Activated naive CD8-positive, alpha-beta T cell treated with anti-CD3 and anti-CD28 coated beads, Interleukin-2, amount 50 U/mL, for 16 hours (primary cell): Measurements from ENCODE around the gene CAPN6.

Source experiments
- DNase-seq: peaks from one replicate; pipeline ENCODE4 v3.0.0-alpha.2; 2020; ENCODE audit warnings: low read depth, low spot score

CAPN6 gene

DNA sequence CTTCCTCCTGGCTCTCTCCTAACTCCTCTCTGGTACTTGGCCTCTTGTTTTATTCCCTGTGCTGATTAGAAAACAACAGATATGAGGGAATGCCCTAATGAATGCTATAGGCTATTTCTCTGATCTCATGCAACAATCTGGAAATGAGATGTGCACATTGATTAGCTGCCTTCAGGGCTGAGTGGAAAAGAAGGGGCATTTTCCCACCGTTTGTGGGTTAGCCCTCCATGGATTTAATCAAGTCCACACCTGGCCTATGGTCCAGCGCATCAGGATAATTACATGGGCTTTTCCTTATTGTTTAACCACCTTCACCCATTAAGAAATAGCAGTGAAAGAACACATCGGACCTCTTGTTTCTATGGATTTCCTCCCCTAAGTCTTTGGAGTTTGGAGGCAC is 70.0 kb downstream of the CAPN6 start:
- DNase-seq: no peak

DNA sequence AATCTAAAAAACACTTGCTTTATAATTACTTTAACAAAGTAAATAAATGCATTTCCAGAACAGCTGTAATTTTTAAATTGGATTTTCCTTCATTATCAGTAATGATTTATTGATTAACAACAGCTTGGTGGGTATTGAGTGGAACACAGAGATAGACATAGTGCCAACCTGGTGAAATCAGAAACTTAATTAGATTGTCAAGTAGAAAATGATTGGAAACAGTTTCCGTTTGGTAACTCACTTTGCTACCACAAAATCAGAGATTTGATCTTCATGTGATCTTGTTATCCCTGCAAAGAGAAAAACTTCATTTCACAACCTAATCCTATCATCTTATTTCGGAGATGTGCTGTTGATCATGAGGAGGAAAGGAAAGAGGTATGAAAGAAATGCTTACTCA is 70.8 kb downstream of the CAPN6 start:
- DNase-seq: no peak
